Urinary bladder (tissue), 4 donors: Measurements from ENCODE around the gene PDS5A. TPM values are rescaled to one million over a fixed set of nuclear protein-coding genes. Genes with fewer than 3 reads are reported as not detected.
"Not testable (repeated sequence)": the region's sequence is repeated elsewhere in the genome, so short reads cannot be mapped to it uniquely, and the experiment has no call there.

Experiments
- DNase-seq: peaks from one replicate; pipeline ENCODE4 v3.0.0-alpha.2; 2015; ENCODE audit errors: extremely low spot score
- H3K27ac ChIP-seq: one replicate; pipeline ENCODE4 v1.5.1; 2013; ENCODE audit warnings: low read depth, mild to moderate bottlenecking, moderate library complexity
- H3K36me3 ChIP-seq: one replicate; pipeline ENCODE4 v1.6.1; 2013; ENCODE audit warnings: mild to moderate bottlenecking, moderate library complexity; ENCODE audit not compliant: insufficient read depth
- H3K4me1 ChIP-seq: one replicate; pipeline ENCODE4 v1.6.1; 2013; ENCODE audit warnings: mild to moderate bottlenecking, moderate library complexity; ENCODE audit not compliant: insufficient read depth
- H3K4me3 ChIP-seq: one replicate; pipeline ENCODE4 v1.5.1; 2013; ENCODE audit warnings: low read depth, low read length
- whole genome bisulfite sequencing: extraction: QIAGEN DNeasy Blood & Tissue Kit; methylation state at CpG from one replicate; pipeline ENCODE4 v1.1.7; 2013; 5-methylcytosine and 5-hydroxymethylcytosine counted together
- polyA plus RNA-seq: library from polyadenylated mRNA; stranded (reverse); fragments of 200-250 nt; gene quantifications from one replicate; pipeline ENCODE4 v1.2.3, GENCODE V29; 2013
- small RNA-seq: library from RNA; depleted of rRNA; stranded (forward); fragments of <200 nt; gene quantifications from one replicate; pipeline ENCODE3, GENCODE V24; 2014
- total RNA-seq: library from RNA; depleted of rRNA; stranded (reverse); fragments of >200 nt; gene quantifications from one replicate; pipeline ENCODE4 v1.2.3, GENCODE V29; 2014
- donor health status: healthy with polysubstance abuse.
- donor health status: healthy.

The PDS5A gene
- total and polyA plus RNA-seq, 2 donors = 25.5 to 111 TPM

DNA sequence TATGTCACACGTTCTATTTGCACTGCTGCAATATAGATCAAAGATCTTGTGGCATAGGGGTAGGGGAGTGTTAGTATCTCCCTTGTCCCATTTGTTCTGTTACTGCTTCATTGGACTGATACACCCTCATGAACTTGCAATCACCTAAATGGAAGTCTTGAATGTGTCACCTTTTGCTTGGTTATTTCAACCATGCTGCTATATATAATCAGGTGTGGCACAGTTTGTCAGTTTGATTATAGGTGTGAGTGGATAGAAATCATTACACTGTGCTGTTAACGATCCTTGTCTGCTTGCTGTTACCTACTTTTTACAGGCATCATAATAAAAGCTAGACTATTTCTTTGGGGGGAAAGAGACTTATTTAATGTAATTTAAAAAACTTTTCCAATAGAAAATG is 195.7 kb downstream of the PDS5A start:
- DNase-seq, H3K36me3 ChIP-seq, H3K4me3 ChIP-seq, H3K4me1 ChIP-seq, H3K27ac ChIP-seq: not testable (repeated sequence)
- 90% methylated on average over 2 of the region's 2 CpGs for WGBS

Small RNA genes within 50 kb of the gene (small RNA-seq; reads per million reads assigned to genes)
- gene RNA5SP159 = not detected

Other genes with a start within 250 kb of the PDS5A start
- gene N4BP2, start 78.9 kb upstream of the PDS5A start, total RNA-seq = 64.7 TPM
- 2.5 TPM for gene N4BP2, start 78.9 kb upstream of the PDS5A start, polyA plus RNA-seq
- 1.6 TPM for gene RHOH, start 219.1 kb upstream of the PDS5A start, total RNA-seq
- 3.2 TPM for gene RHOH, start 219.1 kb upstream of the PDS5A start, polyA plus RNA-seq